AG10803 (cell line): ENCODE data around the gene SLX4IP.
A peak's percentile ranks its signal among the peaks of the same experiment; 100 is the strongest.

ENCODE experiments used
- DNase-seq: peaks from one replicate; pipeline ENCODE4 v3.0.0; 2010; ENCODE audit warnings: low read depth
- H3K4me3 ChIP-seq: 2 replicates; pipeline ENCODE4 v1.5.1; 2011; ENCODE audit warnings: mild to moderate bottlenecking, low read length, control low read depth
- CTCF ChIP-seq: conservative IDR thresholded peaks from 2 replicates; pipeline ENCODE4 v1.5.1; 2011; ENCODE audit warnings: mild to moderate bottlenecking, low read length, control low read depth, inconsistent platforms

Gene SLX4IP

DNA sequence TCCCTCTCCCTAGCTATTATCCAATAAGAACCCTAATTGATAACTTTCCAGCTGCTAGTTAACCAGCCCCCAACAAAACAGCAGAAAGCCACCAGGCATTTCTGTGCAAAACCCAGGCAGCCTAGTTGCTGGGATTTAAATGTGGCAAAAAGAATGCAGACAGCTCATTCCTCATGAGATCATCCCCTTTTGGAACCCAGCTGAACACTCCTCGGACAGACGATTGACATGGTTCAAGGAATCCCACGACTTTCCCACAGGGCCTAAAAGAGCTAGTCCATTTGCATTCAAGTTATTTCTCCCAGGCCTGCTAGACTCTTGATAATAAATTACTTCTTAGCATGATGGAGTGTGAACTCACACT, 214.7 kb downstream of the SLX4IP start:
- peak; percentile 69 for DNase-seq
- H3K4me3 ChIP-seq: no peak overlapping the region
- TF ChIP-seq CTCF: no peak

DNA sequence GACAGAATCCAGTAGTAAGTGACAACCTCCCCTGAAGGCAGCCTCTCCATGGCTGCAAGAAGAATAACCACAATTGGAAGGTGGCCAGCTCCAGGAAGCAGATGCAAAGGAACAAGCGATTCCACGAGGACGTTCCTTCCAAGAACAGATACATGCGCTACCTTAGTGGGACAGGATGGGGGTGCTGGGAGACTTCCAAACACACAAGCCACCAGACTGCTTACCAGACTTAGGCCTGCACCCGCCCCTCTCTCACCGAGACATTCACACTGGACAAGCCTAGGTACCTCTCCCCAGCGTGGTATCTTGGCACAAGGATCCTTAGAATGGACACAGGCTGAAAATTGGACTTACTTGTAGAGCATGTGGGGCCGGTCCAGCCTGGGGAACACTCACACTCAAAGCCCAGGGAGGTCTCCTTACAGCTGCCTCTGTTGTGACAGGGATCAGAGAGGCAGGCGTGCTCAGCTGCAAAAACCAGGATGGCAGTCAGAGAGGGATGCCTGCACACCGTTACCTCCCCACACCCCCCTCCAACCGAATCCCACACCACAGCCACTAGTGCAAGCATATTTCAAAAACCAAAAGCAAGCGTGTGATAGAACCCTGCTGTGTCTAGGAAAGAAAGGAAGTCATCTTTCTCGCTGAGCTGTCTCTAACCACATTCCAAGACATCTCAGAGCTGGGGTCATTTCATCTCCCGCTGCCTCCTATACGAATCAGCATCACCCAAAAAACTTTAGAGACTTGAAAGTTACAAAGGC, 216.3 kb downstream of the SLX4IP start:
- no peak for TF ChIP-seq CTCF
- DNase-seq: peak; percentile 60
- no peak overlapping the region for H3K4me3 ChIP-seq

DNA sequence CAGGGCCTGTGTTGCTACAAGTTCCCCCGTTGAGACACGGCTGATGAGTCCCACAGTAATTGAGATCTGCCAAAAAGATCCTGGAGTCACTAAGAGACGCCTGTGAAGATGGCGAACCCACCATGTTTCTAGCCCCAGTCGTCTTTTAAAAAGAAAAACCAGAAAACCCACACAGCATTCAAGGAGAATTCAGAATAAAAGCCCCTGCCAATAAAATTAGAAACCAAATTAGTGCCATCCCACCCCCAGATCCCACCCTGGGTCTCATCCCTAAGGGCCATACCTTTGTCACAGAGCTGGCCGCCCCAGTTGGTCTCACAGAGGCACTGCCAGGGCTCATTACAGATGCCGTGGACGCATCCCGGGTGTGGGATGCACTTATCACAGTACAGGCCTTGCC, 217.1 kb downstream of the SLX4IP start:
- H3K4me3 ChIP-seq: no peak overlapping the region
- no peak for DNase-seq
- no peak for TF ChIP-seq CTCF

- TF ChIP-seq CTCF: no peak
- no peak for DNase-seq
- no peak overlapping the region for H3K4me3 ChIP-seq
These were observed 217.7 kb downstream of the SLX4IP start for GRCh38 chr20:10652660-10653261.

DNA sequence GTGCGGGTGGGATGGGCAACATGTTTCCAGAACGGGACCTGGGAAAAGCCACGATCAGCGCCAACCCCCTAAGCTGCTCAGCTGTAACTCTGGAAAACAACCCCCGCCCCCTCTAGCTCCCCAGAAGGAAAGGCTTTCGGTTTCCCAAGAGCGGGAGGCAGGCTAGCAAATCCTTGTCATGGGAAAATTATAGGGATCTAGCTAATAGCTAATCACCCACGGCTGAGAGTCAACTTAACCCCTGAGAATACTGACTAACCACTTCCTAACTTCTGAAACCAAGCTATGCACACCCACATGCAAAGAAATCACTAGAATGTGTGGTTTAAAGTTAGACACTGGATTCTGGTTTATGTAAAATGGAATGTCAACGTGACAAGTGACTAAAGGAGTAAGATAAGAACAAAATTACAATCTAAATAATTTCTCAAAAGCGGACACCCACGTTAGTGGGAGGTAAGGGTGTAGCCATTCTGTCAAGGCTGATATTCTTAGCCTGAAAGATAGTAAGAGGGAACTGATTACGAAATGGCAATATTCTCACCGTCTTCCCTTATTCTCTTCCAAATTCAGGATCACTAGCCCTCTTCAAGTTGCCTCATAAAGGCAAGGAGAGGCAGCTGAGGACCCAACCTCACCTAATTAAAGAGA, 218.6 kb downstream of the SLX4IP start:
- H3K4me3 ChIP-seq: peak overlapping the region; percentile 36
- no peak for TF ChIP-seq CTCF

GRCh38 chr20:10654250-10654610, 219.1 kb downstream of the SLX4IP start:
- DNase-seq: no peak
- H3K4me3 ChIP-seq: no peak overlapping the region
- no peak for TF ChIP-seq CTCF

More for the DNA sequence above, 218.6 kb downstream of the SLX4IP start:
- DNase-seq: peak; percentile 84

GRCh38 chr20:10654630-10655029, 219.5 kb downstream of the SLX4IP start:
- no peak overlapping the region for H3K4me3 ChIP-seq
- TF ChIP-seq CTCF: no peak
- no peak for DNase-seq
